GM12875 (cell line): ENCODE results near the gene GMNC.
"Not testable (repeated sequence)": the region's sequence is repeated elsewhere in the genome, so short reads cannot be mapped to it uniquely, and the experiment has no call there.

Experiments
- H3K4me3 ChIP-seq: one replicate; pipeline ENCODE4 v1.5.1; 2011; ENCODE audit warnings: low read depth, low read length, control low read depth
- TF ChIP-seq, protein P1 (sequence below): IDR thresholded peaks from 2 replicates; pipeline ENCODE4 v1.5.1; 2011; ENCODE audit warnings: low read depth, mild to moderate bottlenecking, control low read depth, inconsistent platforms, low read length, moderate library complexity, borderline replicate concordance; ENCODE audit not compliant: insufficient read depth

The GMNC gene

GRCh38 chr3:190883973-190884832 is 21.7 kb upstream of the GMNC start:
- no peak overlapping the region for H3K4me3 ChIP-seq
- TF ChIP-seq, protein P1, sequence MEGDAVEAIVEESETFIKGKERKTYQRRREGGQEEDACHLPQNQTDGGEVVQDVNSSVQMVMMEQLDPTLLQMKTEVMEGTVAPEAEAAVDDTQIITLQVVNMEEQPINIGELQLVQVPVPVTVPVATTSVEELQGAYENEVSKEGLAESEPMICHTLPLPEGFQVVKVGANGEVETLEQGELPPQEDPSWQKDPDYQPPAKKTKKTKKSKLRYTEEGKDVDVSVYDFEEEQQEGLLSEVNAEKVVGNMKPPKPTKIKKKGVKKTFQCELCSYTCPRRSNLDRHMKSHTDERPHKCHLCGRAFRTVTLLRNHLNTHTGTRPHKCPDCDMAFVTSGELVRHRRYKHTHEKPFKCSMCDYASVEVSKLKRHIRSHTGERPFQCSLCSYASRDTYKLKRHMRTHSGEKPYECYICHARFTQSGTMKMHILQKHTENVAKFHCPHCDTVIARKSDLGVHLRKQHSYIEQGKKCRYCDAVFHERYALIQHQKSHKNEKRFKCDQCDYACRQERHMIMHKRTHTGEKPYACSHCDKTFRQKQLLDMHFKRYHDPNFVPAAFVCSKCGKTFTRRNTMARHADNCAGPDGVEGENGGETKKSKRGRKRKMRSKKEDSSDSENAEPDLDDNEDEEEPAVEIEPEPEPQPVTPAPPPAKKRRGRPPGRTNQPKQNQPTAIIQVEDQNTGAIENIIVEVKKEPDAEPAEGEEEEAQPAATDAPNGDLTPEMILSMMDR: peak; percentile 79

- TF ChIP-seq, protein P1: no peak
- H3K4me3 ChIP-seq: no peak overlapping the region
These were observed 20.6 kb upstream of the GMNC start for GRCh38 chr3:190883141-190883540.

DNA sequence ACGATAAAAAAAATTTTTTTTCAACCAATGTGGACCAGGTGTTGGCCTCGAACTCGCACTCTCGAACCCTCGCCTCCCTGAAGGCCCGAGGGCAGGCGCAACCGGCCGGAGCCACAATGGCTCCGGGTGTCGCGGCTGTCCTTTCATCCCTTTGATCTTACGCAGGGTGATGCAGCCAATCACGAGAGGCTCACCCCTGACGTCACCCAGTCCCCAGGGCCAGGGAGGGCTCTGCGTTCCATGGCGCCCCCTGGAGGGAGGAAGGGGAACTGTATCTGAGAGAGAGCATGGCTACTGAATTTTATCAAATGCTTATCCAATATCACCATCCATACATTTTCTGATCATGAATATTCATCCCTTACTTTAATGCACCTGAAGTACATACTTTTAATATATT is 15.4 kb upstream of the GMNC start:
- no peak overlapping the region for H3K4me3 ChIP-seq
- TF ChIP-seq, protein P1: peak; percentile 23; the same call in 1 of the 2 replicates

GRCh38 chr3:190876433-190876832 is 13.9 kb upstream of the GMNC start:
- not testable (repeated sequence) for H3K4me3 ChIP-seq

- not testable (repeated sequence) for H3K4me3 ChIP-seq
These were observed 12.6 kb upstream of the GMNC start for GRCh38 chr3:190875061-190875460.

GRCh38 chr3:190870127-190870526 is 7.6 kb upstream of the GMNC start:
- TF ChIP-seq, protein P1: no peak
- H3K4me3 ChIP-seq: no peak overlapping the region

GRCh38 chr3:190867071-190867470 is 4.6 kb upstream of the GMNC start:
- TF ChIP-seq, protein P1: no peak
- H3K4me3 ChIP-seq: no peak overlapping the region

DNA sequence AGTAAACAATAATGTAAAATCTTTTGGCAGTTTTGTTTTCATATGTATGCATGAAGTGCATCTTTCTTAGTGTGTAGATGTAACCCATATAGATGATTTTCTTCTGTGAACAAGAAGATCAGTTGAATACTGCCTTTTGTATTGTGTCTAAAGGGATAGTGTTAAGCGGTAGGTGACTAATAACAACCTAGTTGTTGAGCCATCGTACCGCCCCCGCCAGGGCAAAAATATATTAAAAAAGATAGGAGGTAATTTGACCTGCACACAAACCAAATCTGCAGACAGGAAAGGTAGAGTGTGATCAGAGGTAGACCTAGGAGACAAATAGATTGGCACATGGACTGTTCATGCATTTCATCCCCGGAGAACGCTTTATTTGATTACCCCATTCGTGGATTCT is 3.3 kb upstream of the GMNC start:
- H3K4me3 ChIP-seq: no peak overlapping the region
- TF ChIP-seq, protein P1: no peak
